Stimulated activated CD4-positive, alpha-beta T cell treated with anti-CD3 and anti-CD28 coated beads, Interleukin-2, amount 100 ng/mL, for 24 hours (primary cell): ENCODE data around the gene MCEMP1.

Experiments
- DNase-seq, 2 donors: peaks; one replicate each; pipeline ENCODE4 v3.0.0-alpha.2; 2020

MCEMP1 gene, protein sequence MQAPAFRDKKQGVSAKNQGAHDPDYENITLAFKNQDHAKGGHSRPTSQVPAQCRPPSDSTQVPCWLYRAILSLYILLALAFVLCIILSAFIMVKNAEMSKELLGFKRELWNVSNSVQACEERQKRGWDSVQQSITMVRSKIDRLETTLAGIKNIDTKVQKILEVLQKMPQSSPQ

DNA sequence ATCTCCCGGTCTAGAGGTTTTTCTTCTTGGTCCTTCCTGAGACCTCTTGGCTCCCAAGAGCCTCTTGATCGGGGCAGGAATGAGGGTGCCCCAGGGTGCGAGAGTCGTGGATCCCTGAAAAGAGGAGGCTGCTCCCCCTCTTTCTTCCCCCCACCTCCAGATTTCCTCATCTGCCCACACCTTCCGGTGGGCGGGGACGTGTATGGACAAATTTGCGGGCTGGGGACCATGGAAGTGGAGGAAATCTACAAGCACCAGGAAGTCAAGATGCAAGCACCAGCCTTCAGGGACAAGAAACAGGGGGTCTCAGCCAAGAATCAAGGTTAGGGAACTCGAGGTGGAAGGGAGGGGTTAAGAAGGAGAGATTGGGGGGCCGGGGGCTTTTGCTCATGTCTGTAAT, at the start of gene MCEMP1:
Gene MCEMP1 (plus strand): TSS at position 237 of the 400 bp plus-strand sequence. CDS start 31 bp downstream, at position 268.
- DNase-seq = no peak

DNA sequence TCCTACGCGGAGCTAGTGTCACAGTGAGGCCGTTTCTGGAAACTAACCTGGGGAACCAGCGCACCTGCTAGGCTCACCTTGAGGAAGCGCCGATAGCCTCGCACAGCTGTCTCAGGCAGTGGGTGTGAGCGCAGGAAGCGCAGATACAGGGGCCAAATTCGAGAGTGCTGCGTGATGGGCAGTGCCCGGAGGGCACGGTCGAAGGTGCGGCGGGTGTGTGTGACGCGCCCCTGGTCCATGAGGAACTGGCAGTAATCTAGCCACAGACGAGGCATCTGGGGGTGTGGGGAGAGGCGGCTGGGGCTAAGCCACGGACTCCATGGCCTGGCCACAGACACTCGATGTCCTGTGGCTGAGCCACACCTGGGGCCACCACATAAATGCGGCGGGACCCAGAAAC, 49.7 kb upstream of the MCEMP1 start:
- DNase-seq = no peak

DNA sequence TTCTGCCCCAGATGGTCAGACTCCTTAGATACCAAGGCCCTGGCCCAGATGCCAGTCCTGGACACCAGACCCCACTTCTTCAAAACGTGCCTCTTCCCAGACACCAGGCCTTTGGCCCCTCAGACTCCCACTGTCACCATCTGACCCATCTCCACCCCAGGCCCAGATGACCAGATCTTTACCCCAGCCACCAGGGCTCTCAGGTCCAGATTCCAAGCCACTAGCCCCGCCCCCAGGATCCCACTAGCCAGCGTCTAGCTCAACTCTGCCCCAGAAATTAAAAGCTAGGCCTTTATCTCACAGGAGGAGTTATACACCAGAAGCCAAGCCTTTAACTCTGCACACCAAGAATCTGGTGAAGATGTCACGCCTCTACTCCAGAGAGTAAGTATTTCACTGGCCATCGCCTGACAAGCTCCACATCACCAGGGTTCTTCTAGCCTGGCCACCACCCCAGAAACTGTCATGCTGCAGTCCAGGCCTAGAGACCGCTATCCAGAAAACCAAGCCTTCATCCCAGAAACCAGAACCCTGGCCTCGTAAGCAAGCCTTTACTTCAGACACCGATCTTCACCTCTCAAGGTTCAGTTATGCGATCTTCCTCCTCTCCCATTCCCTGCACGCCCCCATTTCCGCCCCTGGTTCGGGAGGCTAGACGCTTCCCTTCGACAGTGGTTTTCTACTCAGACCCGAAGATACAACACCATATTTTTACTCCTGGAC, 48.1 kb upstream of the MCEMP1 start:
- DNase-seq = no peak

DNA sequence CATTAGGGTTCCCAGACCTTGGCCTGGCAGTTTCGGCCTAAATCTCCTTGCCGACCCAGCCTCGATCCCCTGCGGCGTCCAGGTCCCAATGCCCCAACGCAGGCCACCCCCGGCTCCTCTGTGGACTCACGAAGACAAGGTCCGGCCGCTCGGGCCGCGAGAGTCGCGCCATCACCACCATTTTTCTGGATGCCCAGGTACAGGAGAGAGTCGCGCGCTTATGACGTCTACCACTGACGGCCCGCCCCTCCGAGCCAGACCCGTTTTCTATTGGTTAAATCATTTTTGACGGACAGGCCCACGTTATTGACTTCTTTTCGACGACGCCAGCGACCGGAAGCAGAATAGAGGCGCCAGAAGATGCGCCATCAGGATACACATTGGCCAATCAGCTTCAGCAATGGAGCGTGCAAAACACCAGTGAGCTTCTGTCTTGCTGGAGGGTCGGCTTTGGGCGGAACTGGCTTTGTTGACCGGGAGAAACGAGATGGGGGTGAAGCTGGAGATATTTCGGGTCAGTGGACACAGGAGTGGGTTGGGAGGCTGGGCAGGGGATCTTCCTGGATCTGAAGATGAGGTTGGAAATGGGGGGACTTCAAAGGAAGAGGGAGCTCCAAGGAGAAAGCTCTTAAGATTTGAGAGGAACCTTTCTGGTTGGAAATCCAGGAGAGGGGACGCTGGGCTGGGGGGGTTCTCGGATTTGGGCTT, 47.4 kb upstream of the MCEMP1 start, which contains the start of the genes PET100 and XAB2:
Gene PET100 (plus strand): TSS at position 447 of the 708 bp plus-strand sequence. CDS start 41 bp downstream, at position 488.
Gene XAB2 (minus strand): TSS at position 199 of the 708 bp plus-strand sequence. CDS start 18 bp downstream, at position 181.
- DNase-seq = peak; percentile 92

DNA sequence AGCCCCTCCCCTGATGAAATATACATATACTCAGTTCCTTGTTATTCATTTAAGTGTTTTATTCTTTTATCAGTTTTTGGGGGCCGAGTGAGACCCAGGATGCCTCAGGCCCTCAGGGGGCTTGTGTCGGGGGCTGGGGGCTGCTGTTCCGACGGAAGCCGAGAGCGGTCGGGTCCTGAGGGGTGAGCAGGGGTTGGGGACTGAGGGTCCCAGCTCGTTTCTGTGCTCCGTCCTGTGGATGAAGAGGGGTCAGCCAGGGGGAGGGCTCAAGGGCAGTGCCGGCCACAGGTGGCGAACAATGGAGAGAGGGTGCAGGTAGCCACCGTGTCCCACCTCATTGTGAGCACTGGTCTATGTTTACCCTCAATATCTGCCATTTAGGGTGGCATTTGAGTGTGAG, 45.3 kb upstream of the MCEMP1 start:
- DNase-seq = no peak

DNA sequence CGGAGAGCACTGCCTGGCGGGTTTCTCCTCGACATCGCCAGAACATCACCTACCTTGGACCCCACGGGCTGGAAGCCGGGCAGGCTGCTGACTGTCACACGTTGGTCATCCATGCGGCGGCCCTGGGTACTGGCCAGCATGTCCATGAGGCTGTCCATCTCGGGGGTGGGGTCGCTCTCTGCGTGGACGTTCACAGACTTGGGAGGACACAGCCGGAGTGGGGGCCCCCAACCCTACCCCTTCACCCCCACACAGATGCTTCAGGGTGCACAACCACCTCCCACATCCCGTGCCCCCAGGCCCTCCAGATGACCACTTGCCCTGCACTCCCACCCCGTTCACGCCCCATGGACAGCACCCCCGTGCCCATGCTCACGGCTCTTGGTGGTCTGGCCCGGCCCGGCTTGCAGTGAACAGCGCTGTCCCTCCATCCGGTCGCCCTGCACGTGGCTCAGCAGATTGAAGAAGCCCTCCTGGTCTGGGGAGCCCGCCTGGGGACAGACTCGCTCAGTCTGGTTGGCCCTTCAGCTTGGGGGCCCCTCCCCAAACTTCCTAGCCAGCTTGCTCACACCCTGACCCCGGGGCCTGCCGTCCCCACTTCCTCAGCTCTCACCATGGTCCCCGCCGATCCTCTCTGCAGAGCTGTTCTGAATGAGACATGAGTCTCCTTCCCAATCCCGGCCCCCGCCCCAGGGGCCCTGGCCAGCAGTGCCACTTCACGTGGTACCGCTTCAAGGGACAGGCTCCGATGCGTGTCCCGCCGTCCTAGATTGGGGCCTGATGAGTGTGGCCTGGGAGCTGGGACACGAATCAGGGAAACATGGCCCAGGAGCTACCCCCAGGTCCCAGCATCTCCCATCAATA, 44.3 kb upstream of the MCEMP1 start:
- DNase-seq = no peak

DNA sequence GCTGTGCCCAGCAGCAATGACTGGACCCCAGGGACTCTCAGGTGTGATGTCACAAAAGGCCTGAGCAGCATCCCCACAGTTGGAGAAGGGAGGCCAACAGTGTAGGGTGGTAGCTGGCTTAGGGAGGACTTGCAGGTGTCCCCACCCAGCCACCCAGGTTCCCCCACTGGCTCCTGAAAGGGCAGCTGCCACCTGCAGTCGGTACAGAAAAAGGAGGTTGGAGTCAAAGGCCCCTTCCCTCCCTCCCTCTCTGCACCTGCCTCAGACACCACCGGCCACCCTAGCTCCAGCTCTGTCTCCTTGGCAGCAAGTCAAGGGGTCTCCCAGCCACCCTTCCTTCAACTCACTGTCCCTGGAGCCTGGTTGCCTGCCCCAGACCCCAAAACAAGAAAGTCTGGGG, 43.2 kb upstream of the MCEMP1 start, which contains the start of gene PCP2:
Gene PCP2 (minus strand): TSS at position 22 of the 400 bp plus-strand sequence. CDS start 262 bp downstream, outside the sequence.
- DNase-seq = no peak

DNA sequence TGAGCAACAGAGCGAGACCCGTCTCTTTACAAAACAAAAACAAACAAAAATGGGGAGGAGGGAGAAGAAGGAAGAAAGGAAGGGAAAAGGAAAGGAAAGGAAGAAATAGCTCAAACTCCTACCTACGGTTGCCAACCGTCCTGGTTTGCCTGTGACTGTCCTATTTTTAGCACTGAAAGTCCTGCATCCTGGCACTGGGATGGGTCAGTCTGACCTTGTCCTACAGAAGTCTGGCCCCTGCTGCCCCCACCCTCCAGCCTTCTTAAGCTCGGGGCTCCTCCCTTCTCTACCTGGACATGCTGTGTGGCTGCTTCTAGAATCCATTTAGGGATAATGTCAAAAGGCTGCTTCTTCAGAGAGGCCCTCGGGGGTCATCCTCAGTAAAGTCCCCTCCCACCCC, 41.2 kb upstream of the MCEMP1 start:
- DNase-seq = no peak

DNA sequence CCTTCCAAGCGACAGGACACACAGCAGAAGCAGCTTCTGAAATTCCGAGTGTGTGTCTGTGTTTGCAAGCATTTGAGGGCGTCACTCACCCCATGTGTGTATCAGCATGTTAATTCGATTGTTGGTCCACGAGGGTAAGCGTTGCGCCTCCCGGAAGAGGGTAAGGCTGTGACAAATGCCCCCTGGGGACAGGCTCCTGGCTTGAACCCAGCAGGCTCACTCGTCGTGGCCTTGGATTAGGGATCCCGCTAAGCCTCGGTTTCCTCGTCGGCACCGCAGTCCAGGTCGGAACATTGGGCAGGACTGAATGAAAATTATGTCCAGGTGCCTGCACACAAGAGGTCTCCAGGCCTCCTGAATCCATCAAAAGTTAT, 40.6 kb upstream of the MCEMP1 start:
- DNase-seq = no peak

DNA sequence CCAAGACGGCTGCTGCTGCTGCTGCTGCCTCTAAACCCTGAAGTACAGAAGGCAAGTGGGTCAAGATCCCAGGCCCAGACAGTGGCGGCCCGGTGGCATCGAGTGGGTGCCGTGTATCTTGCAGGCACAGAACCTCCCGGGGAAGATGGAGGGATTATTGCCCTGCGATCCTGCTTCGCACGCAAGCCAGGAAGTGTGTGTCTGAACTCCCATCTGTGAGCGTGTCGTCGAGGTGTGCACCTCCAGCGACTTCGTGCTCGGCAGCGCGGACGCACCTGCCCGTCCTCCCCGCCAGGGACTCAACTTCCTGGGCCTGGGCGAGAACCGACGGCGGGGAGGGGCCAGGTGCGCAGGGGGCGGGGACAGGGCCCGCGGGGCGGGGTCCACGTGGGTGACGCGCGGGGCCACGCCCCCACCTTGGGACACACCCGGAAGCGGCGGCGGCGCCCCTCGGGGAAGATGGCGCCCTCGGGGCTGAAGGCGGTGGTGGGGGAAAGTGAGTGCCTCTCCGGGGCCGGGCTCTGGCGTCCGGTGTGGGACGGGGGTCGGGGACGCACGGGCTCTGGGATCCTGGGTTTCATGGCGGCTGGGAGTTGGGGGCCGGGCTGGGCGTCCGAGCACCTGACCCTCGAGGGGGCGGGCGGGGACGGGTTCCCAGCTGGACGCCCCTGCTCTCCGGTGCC, 40.1 kb upstream of the MCEMP1 start, which contains the start of gene STXBP2:
Gene STXBP2 (plus strand): TSS at position 420 of the 683 bp plus-strand sequence. CDS start 40 bp downstream, at position 460.
- peak; percentile 92 to 93 for DNase-seq

DNA sequence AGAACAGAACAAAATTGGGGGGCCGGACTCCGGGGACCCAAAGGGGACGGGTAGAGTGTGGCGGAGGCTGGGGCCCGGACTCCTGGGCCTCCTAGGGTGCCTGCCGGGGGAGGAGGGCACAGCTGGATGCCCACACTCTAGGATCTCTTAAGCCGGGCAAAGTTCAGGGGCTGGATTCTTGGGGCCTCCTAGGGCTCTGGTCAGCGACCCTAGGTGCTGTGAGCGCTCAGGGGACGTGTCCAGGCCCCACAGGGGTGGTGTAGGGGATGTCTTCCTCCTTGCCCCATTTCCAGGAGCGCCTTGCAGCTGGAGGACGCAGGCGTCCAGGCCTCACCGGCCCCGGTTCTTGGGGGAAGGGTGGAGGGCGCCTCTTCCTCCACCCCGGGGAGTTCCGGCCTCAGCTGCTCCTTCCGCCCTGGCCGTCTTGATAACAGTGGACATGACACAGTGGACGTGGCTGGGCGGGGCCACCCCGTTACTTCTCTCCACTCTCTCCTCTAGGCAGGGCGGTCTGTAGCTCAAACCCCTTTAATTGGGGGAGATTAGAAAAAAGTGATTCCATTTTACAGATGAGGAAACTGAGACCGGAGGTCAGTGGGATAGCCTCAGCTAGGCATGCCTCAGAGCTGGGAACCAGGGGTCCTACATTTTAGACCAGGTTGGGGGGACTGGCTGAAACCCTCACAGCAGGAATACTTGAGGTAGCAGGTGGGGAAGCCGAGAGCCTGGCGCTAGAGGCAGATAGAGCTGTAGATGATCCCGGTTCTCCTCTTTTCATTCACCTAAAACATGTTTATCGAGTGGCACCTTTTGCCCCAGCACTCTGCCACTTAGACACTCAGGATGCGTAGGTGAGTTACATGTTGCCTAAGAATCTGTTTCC, 39.3 kb upstream of the MCEMP1 start:
- peak in 1 of 2 donors; percentile 25 for DNase-seq

DNA sequence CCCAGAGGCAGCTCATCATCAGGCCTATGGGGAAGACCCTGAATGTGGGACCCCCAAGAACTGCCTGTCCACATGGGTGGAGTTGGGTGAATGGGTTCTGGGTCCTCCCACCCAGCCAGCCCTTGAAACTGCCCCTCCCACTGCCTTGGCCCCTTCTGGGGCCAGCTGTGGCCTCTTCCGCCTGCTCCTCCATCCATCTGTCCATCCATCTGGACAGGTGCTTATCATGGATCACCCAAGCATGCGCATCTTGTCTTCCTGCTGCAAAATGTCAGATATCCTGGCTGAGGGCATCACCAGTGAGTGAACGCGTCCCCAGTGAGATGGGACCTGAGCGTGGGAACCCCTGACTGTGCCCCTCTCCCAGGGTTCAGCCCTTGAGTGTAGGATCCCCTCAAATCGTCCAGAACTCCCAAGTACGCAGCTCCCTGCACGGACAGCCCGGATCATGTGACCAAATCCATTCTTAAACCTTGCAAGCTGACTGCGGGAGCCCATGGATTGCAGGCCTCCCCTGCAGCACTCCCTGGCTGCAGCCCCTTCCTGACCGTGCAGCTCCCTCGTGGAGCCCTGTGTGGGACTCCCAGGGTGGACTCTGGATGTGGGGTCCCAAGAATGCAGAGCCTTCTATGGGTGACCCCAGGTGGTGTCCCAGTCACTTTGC, 38.0 kb upstream of the MCEMP1 start:
- no peak for DNase-seq

DNA sequence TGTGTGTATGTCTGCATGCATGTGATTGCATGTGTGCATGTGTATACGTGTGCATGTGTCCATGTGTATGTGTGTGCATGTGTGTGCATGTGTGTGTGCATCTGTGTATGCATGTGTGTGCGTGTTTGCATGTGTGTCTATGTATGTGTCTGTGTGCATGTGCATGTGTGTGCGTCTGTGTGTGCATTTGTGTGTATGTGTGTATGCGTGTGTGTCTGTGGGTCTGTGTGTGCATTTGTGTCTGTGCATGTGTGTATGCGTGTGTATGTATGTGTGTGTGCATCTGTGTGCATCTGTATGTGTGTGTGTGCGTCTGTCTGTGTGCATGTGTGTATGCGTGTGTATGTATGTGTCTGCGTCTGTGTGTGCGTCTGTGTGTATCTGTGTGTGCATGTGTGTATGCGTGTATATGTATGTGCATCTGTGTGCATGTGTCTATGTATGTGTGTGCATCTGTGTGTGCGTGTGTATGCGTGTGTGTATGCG, 37.0 kb upstream of the MCEMP1 start:
- no peak for DNase-seq

DNA sequence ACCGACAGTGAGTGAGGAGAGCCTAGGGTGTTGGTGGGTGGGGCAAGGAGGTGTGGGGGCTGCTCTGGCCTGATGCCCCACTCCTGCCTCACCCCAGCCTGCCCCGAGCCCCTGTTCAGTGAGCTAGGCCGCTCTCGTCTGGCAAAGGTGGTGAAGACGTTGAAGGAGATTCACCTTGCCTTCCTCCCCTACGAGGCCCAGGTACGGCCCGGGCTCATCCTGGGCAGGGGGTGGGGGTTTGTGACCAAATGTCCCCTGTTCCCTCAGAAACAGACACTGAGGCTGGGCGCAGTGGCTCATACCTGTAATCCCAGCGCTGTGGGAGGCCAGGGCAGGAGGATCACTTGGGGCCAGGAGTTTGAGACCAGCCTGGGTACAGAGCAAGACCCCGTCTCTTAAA, 36.1 kb upstream of the MCEMP1 start:
- DNase-seq = no peak

DNA sequence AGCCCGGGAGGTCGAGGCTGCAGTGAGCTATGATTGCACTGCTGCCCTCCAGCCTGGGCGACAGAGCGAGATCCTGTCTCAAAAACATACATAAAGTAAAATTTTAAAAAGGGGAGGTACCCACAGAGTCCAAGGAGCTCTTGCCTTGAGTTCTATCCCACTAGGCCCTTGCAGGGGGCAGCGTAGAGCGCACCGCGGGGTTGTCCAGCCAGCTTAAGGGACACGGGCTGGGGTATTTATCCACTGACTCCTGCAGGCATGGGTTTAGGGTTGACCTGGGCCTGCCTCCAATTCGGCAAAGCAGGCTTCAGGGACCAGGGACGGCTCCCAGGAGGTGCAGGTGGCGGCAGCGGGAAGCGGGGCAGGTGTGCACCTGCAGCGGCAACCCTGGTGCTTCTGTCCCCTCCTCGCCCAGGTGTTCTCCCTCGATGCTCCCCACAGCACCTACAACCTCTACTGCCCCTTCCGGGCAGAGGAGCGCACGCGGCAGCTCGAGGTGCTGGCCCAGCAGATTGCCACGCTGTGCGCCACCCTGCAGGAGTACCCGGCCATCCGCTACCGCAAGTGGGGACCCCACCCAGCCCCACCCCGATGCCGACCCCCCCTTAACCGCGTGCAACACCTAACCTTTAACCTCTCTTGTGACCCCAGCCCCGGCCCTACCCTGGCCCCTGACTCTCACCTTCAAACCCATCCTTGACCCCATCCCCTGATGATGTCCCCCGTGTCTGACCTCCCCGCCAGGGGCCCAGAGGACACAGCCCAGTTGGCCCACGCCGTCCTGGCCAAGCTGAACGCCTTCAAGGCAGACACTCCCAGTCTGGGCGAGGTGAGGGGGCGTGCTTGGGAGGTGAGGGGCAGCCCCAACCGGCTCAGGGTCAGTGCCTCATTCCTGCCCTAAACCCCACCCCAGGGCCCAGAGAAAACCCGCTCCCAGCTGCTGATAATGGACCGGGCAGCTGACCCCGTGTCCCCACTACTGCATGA, 35.3 kb upstream of the MCEMP1 start:
- no peak for DNase-seq

DNA sequence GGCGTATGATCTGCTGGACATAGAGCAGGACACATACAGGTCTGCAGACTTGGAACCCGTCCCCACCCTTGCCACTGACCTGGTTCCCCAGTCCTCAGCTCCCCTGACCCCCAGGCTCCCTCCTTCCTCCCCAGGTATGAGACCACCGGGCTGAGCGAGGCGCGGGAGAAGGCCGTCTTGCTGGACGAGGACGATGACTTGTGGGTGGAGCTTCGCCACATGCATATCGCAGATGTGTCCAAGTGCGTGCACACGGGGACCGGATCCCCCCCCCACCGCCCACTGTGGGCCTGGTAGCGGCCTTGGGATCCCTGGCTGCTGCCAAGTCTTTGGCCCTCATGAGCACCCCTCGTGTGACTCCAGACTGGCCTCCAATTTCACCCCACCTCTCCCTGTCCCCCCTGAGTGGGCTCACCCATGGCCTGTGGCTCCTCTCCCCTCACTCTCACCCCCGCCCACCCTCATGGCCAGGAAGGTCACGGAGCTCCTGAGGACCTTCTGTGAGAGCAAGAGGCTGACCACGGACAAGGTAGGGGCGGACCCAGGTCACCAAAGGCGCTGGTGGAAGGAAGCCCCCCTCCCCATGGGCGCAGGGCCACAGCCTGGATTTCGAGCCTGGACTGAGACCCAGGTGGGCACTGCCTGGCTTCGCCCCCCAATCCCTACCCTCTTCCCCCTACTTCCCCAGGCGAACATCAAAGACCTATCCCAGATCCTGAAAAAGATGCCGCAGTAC, 34.4 kb upstream of the MCEMP1 start:
- DNase-seq = no peak

DNA sequence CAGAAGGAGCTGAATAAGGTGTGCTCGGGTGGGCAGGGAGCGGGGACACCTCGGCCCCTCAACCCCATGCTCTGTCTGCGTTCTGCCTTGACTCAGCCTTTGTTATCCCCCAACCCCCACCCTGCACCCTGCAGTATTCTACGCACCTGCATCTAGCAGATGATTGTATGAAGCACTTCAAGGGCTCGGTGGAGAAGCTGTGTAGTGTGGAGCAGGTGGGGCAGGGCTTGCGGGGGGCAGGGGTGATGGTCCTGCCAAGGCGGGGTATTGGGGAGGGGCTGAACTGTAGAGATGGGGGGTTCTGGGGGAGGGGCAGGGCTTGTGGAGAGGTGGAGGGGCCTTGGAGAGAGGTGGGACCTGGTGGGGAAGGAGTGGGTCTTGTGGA, 33.9 kb upstream of the MCEMP1 start:
- no peak for DNase-seq
